ENCODE measurements around the gene SEMA4C. TPM values are rescaled to one million over a fixed set of nuclear protein-coding genes. Genes with fewer than 3 reads are reported as not detected.

The SEMA4C gene
- total and polyA plus RNA-seq, 9 of the 15 experiments (the other 6 are each of a cell fraction or from before 2014, with no cell fraction given): 0.32 to 59.7 (median 23.9) TPM

- no peak for TF ChIP-seq ZFP1 (CRISPR knock-in tag; IDR thresholded peaks at IDR 0.05)
- no peak for TF ChIP-seq CUX1 (CRISPR knock-in tag; IDR thresholded peaks at IDR 0.05)
- no peak for TF ChIP-seq SMAD1 (IDR thresholded peaks at IDR 0.05; ENCODE audit: low read depth, low read length, partially characterized antibody)
- TF ChIP-seq CCAR2 (IDR thresholded peaks at IDR 0.05; ENCODE audit: low read depth, low read length): no peak
- TF ChIP-seq ZBTB11 (CRISPR knock-in tag; IDR thresholded peaks at IDR 0.05): no peak; a peak in 1 of 6 replicates
- TF ChIP-seq E2F3 (CRISPR knock-in tag; IDR thresholded peaks at IDR 0.05): peak; percentile 76; the same call in 1 of the 2 replicates
- no peak for TF ChIP-seq RNF219 (CRISPR knock-in tag; IDR thresholded peaks at IDR 0.05)
- TF ChIP-seq NFXL1 (CRISPR knock-in tag; IDR thresholded peaks at IDR 0.05): no peak
- TF ChIP-seq ETV5 (CRISPR knock-in tag; IDR thresholded peaks at IDR 0.05; ENCODE audit: low read depth): no peak
- no peak for TF ChIP-seq TBL1XR1 (IDR thresholded peaks at IDR 0.05; ENCODE audit: low read length in 2 of 2)
- no peak for TF ChIP-seq TCFL5 (CRISPR knock-in tag; conservative IDR thresholded peaks at IDR 0.05)
- no peak for TF ChIP-seq ZNF133 (CRISPR knock-in tag; IDR thresholded peaks at IDR 0.05)
These were observed 53.6 kb downstream of the SEMA4C start, which contains the start of gene CNNM3 (continued) for GRCh38 chr2:96816127-96816835.
